K562 (cell line): Measurements from ENCODE around the gene PHF12. TPM values are rescaled to one million over a fixed set of nuclear protein-coding genes. Genes with fewer than 3 reads are reported as not detected.
A peak's percentile ranks its signal among the peaks of the same experiment; 100 is the strongest.

ENCODE experiments used
- ARHGAP35 ChIP-seq: fragments of 450-650 bp; IDR thresholded peaks from 2 replicates; pipeline ENCODE4 v1.6.1; 2018; ENCODE audit not compliant: partially characterized antibody
- BRD9 ChIP-seq: fragments of 450-650 bp; IDR thresholded peaks from 2 replicates; pipeline ENCODE4 v1.6.1; 2018; ENCODE audit warnings: low read depth; ENCODE audit not compliant: partially characterized antibody
- HNRNPUL1 ChIP-seq: fragments of 200-400 bp; formaldehyde crosslinking; IDR thresholded peaks from 2 replicates; pipeline ENCODE4 v1.6.1; 2017; ENCODE audit warnings: low read length
- PHF8 ChIP-seq: fragments of 200-600 bp; sonication (generic); IDR thresholded peaks from 2 replicates; pipeline ENCODE4 v1.6.1; 2012; ENCODE audit warnings: mixed run types, mild to moderate bottlenecking, inconsistent platforms, low read length, moderate library complexity, borderline replicate concordance
- RAD51 ChIP-seq: fragments of 450-650 bp; IDR thresholded peaks from 2 replicates; pipeline ENCODE4 v1.7.1; 2016; ENCODE audit warnings: low read depth, mild to moderate bottlenecking, borderline replicate concordance
- RBFOX2 ChIP-seq: fragments of 200-400 bp; formaldehyde crosslinking; IDR thresholded peaks from 2 replicates; pipeline ENCODE4 v1.6.1; 2017; ENCODE audit warnings: low read depth, mild to moderate bottlenecking, low read length, moderate library complexity
- SAFB ChIP-seq: fragments of 200-400 bp; formaldehyde crosslinking; IDR thresholded peaks from 2 replicates; pipeline ENCODE4 v1.6.1; 2017; ENCODE audit warnings: low read depth, low read length, borderline replicate concordance
- THAP12 ChIP-seq: fragments of 250-450 bp; sonication (Bioruptor Pico); IDR thresholded peaks from 2 replicates; pipeline ENCODE4 v1.9.0; 2021; ENCODE audit warnings: mild to moderate bottlenecking, inconsistent platforms
- YY1 ChIP-seq, 3 experiments: IDR thresholded peaks; 2 replicates each; pipeline ENCODE4 v1.6.1; 2011; ENCODE audit warnings: low read length in 2 of 3, mild to moderate bottlenecking in 2 of 3, moderate library complexity in 2 of 3, borderline replicate concordance in 1 of 3, control low read depth in 1 of 3, low read depth in 1 of 3; ENCODE audit not compliant: insufficient read depth in 3 of 3, insufficient replicate concordance in 2 of 3, control insufficient read depth in 1 of 3, insufficient read length in 1 of 3; ENCODE audit errors: extremely low read depth in 1 of 3
- ZBTB40 ChIP-seq, 2 experiments: fragments of 450-650 bp in 1 of 2; sonication (generic) in 1 of 2; formaldehyde crosslinking in 1 of 2; IDR thresholded peaks; 2 replicates each; pipeline versions ENCODE4 v1.7.1 to v1.9.0; 2016 to 2022; ENCODE audit warnings: inconsistent platforms in 1 of 2, mild to moderate bottlenecking in 1 of 2, missing genetic modification reagents in 1 of 2
- ZNF57 ChIP-seq: fragments of 450-650 bp; formaldehyde crosslinking; IDR thresholded peaks from 2 replicates; pipeline ENCODE4 v1.4.0; 2020; ENCODE audit warnings: mild to moderate bottlenecking, moderate library complexity
- polyA plus RNA-seq, 8 experiments: library from polyadenylated mRNA; depleted of rRNA in 4 of 8; stranded (reverse) in 5 of 8; unstranded in 3 of 8; fragments of >200 nt; fragmentation: Nextera tagmentation in 2 of 8; fragmentation: Illumina TruSeq in 1 of 8; extraction: Ambion mirVana in 2 of 8; extraction: Trizol in 1 of 8; gene quantifications; 2 replicates each; pipeline versions ENCODE4 v1.2.1 to v1.2.3, GENCODE V29; 2011 to 2014; ENCODE audit warnings: inconsistent platforms in 1 of 8, missing spikeins in 1 of 8
- total RNA-seq, 7 experiments: library from RNA; depleted of rRNA in 6 of 7; stranded (reverse); fragments of >200 nt in 6 of 7; fragmentation: Illumina TruSeq in 2 of 7; extraction: Trizol in 2 of 7; gene quantifications; 2 replicates each; pipeline versions ENCODE4 v1.2.1 to v1.2.3, GENCODE V29; 2011 to 2021; ENCODE audit warnings: low replicate concordance in 1 of 7

PHF12 gene
- total and polyA plus RNA-seq, 9 of the 15 experiments (the other 6 are each of a cell fraction or from before 2014, with no cell fraction given), result 0.82 to 31.3 (median 13.5) TPM

- no peak for TF ChIP-seq THAP12 (CRISPR knock-in tag)
- no peak for TF ChIP-seq ZNF57
- no peak for TF ChIP-seq BRD9
- TF ChIP-seq PHF8, result no peak
- TF ChIP-seq HNRNPUL1, result no peak
- no peak for TF ChIP-seq ZBTB40 (IDR thresholded peaks at IDR 0.05)
- no peak for TF ChIP-seq ZBTB40 (CRISPR knock-in tag; IDR thresholded peaks at IDR 0.05)
- TF ChIP-seq RAD51, result peak; percentile 81
- no peak for TF ChIP-seq SAFB
- no peak for TF ChIP-seq YY1 (IDR thresholded peaks at IDR 0.05; ENCODE audit: borderline replicate concordance in 1 of 3, control insufficient read depth in 1 of 3, extremely low read depth in 1 of 3, insufficient read depth in 3 of 3, insufficient read length in 1 of 3, insufficient replicate concordance in 2 of 3, low read depth in 1 of 3, low read length in 2 of 3)
- no peak for TF ChIP-seq ARHGAP35
- TF ChIP-seq RBFOX2, result no peak
These were observed 46.5 kb downstream of the PHF12 start (continued) for GRCh38 chr17:28904800-28905199.
